Testis (tissue), 2 donors: Measurements from ENCODE around the gene FERMT1.

Experiments
- CTCF ChIP-seq, 3 experiments: fragments of 450-650 bp in 2 of 3; fragments of 200-600 bp in 1 of 3; sonication (generic) in 1 of 3; IDR thresholded peaks; one replicate each; pipeline ENCODE4 v1.5.1; 2016 to 2019; ENCODE audit warnings: antibody characterized with exemption in 3 of 3, mild to moderate bottlenecking in 2 of 3, moderate library complexity in 1 of 3
- POLR2A ChIP-seq: fragments of 450-650 bp; IDR thresholded peaks from one replicate; pipeline ENCODE4 v1.6.1; 2017; ENCODE audit warnings: antibody characterized with exemption, mild to moderate bottlenecking, moderate library complexity

DNA sequence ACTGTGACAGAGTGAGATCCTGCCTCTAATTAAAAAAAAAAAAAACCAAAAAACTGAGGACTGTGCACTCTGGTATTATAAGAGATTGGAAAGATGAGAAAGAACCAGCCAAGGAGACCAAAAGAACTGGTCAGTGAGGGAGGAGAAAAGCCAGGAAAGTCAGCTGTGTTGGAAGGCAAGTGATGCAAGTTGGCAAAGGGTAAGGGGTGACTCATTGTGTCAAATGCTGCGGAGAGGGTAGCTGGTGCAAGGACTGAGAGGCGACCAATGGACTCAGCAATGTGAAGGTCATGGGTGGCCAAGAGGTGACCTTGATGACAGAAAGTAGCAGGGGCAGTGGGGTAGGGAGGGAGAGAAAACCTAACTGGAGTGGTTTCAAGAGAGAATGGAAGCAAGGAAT lies 41.6 kb downstream of the FERMT1 start:
- TF ChIP-seq POLR2A (no peak), CTCF (IDR thresholded peaks at IDR 0.05) (no peak)
